Body of pancreas (tissue), 4 donors: ENCODE results near the gene PLK5. TPM values are rescaled to one million over a fixed set of nuclear protein-coding genes. Genes with fewer than 3 reads are reported as not detected.

Experiments used
- ATAC-seq: fragments of 150-250 bp; one replicate; pipeline ENCODE4 v1.9.1; 2016
- DNase-seq, 4 donors: peaks; one replicate each; pipeline ENCODE4 v3.0.0-alpha.2; 2019
- H3K27ac ChIP-seq, 4 donors: fragments of 200-600 bp; sonication (generic); 1 replicate in 3 of 4; 2 replicates in 1 of 4; pipeline versions ENCODE4 v1.5.1 to v1.6.1; 2016 to 2019; ENCODE audit warnings: mild to moderate bottlenecking in 1 of 4, mixed read lengths in 1 of 4, moderate library complexity in 1 of 4
- H3K27me3 ChIP-seq, 2 donors: fragments of 200-600 bp; sonication (generic); one replicate each; pipeline ENCODE4 v1.6.0; 2016; ENCODE audit warnings: mild to moderate bottlenecking in 1 of 2
- H3K36me3 ChIP-seq, 2 donors: fragments of 200-600 bp; sonication (generic); replicated peaks in 1 of 2; 2 replicates each; pipeline ENCODE4 v1.5.1; 2016; ENCODE audit warnings: low read depth in 2 of 2; ENCODE audit not compliant: insufficient read depth in 1 of 2
- H3K4me1 ChIP-seq: fragments of 200-600 bp; sonication (generic); one replicate; pipeline ENCODE4 v1.6.0; 2016
- H3K4me3 ChIP-seq, 2 donors: fragments of 200-600 bp; sonication (generic); 1 replicate in 1 of 2; 2 replicates in 1 of 2; pipeline ENCODE4 v1.5.1; 2016 to 2019
- H3K9me3 ChIP-seq, 3 donors: fragments of 200-600 bp; sonication (generic); 1 replicate in 2 of 3; 2 replicates in 1 of 3; pipeline ENCODE4 v1.5.1; 2016
- POLR2A ChIP-seq, 3 donors: fragments of 450-650 bp; IDR thresholded peaks; one replicate each; pipeline ENCODE4 v1.6.1; 2016; ENCODE audit warnings: antibody characterized with exemption in 3 of 3, mild to moderate bottlenecking in 2 of 3
- WGBS, 2 donors: methylation state at CpG; one replicate each; pipeline ENCODE4 v1.1.5; 2017; 5-methylcytosine and 5-hydroxymethylcytosine counted together
- intact Hi-C: fragments of 100-400 bp; cut with DNase I; formaldehyde crosslinking; loops from one replicate; pipeline ENCODE4 v1.15.1; 2023
- total RNA-seq, 2 donors: library from RNA; depleted of rRNA; stranded (reverse); fragments of >200 nt; gene quantifications; one replicate each; pipeline ENCODE4 v1.1.0, GENCODE V29; 2016
- TF ChIP-seq, protein P1 (sequence below), 7 experiments: fragments of 450-650 bp in 4 of 7; fragments of 200-600 bp in 3 of 7; sonication (generic) in 3 of 7; IDR thresholded peaks; one replicate each; pipeline ENCODE4 v1.5.1; 2016 to 2019; ENCODE audit warnings: antibody characterized with exemption in 7 of 7

The PLK5 gene
- total RNA-seq, 2 donors from 2014 or later: not detected

DNA sequence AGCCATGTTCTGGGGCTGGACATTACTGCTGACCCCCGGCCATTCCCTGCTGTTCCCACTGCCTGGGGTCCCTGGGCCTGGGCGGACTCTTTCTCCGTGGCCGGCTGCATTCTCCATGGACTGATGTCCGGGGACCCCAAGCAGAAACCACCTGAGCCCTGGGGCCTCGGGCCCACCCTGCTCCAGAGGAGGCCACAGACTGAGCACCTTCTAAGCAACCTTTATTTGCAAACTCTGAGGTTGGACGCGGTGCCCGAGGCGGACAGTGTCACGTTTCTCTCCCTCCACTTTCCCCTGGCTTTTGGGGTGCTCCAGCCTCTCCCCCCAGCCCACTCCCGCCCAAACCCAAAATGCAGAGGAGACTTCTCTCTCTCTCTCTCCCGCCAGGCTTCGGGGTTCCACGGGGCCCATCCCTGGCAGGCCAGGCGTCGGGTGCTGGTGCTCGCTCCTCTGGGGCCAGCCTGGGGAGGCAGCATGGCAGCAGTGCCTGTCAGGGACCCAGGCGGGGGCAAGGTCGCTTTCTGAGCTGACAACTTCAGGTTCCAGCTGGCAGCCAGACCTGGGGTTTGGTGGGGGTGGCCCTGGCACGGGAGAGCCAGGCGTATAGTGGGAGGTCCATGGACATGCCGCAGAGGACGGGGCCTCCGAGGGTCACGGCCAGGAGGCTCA lies 42.5 kb upstream of the PLK5 start:
- H3K27ac ChIP-seq: no peak overlapping the region
- no peaks in the 10 kb centered on the region for H3K36me3 ChIP-seq
- no peaks in the 10 kb centered on the region for H3K27me3 ChIP-seq
- H3K4me1 ChIP-seq: peaks cover 15% of the 10 kb centered on the region
- intact Hi-C loops: no loop called here
- TF ChIP-seq, protein P1, sequence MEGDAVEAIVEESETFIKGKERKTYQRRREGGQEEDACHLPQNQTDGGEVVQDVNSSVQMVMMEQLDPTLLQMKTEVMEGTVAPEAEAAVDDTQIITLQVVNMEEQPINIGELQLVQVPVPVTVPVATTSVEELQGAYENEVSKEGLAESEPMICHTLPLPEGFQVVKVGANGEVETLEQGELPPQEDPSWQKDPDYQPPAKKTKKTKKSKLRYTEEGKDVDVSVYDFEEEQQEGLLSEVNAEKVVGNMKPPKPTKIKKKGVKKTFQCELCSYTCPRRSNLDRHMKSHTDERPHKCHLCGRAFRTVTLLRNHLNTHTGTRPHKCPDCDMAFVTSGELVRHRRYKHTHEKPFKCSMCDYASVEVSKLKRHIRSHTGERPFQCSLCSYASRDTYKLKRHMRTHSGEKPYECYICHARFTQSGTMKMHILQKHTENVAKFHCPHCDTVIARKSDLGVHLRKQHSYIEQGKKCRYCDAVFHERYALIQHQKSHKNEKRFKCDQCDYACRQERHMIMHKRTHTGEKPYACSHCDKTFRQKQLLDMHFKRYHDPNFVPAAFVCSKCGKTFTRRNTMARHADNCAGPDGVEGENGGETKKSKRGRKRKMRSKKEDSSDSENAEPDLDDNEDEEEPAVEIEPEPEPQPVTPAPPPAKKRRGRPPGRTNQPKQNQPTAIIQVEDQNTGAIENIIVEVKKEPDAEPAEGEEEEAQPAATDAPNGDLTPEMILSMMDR (IDR thresholded peaks at IDR 0.05): no peak
- TF ChIP-seq POLR2A (IDR thresholded peaks at IDR 0.05): no peak
- 78 to 85% methylated on average over 14 to 24 of the region's 26 CpGs for WGBS, 2 donors
- no peak overlapping the region for H3K4me3 ChIP-seq
- ATAC-seq (no peak), DNase-seq (peak in 1 of 4 donors; percentile 7)
- H3K9me3 ChIP-seq: no peaks in the 10 kb centered on the region

DNA sequence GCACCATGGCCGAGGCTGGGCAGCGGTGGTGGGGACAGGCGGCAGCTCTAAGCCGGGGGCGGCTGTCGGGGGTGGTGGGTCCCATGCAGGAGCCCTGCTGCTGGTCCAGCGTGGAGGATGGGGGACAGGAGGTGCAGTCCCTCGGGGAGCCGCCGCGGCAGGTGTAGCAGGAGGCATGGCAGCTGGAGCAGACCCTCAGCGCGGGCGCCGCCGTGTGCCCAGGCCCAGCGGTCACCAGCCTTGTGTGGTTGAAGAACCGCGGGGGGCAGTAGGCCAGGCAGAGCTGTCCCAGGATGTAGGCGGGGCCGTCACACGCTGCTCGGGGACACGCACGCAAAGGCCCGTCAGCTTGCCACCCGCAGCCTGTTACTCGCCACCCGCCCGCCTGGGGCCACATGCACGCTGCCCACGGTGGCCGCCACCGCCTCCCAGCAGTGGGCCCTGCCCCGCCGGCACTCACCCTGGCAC lies 42.0 kb upstream of the PLK5 start:
- Histone ChIP-seq H3K36me3 (no peaks in the 10 kb centered on the region), H3K27ac (no peak overlapping the region), H3K4me1 (peaks cover 15% of the 10 kb centered on the region), H3K27me3 (no peaks in the 10 kb centered on the region), H3K9me3 (no peaks in the 10 kb centered on the region), H3K4me3 (no peak overlapping the region)
- intact Hi-C loops: no loop called here
- DNase-seq (peak in 1 of 4 donors; percentile 13), ATAC-seq (no peak)
- TF ChIP-seq, protein P1 (IDR thresholded peaks at IDR 0.05): no peak
- no peak for TF ChIP-seq POLR2A (IDR thresholded peaks at IDR 0.05)
- 92 to 100% methylated on average over 2 to 29 of the region's 36 CpGs for WGBS, 2 donors

DNA sequence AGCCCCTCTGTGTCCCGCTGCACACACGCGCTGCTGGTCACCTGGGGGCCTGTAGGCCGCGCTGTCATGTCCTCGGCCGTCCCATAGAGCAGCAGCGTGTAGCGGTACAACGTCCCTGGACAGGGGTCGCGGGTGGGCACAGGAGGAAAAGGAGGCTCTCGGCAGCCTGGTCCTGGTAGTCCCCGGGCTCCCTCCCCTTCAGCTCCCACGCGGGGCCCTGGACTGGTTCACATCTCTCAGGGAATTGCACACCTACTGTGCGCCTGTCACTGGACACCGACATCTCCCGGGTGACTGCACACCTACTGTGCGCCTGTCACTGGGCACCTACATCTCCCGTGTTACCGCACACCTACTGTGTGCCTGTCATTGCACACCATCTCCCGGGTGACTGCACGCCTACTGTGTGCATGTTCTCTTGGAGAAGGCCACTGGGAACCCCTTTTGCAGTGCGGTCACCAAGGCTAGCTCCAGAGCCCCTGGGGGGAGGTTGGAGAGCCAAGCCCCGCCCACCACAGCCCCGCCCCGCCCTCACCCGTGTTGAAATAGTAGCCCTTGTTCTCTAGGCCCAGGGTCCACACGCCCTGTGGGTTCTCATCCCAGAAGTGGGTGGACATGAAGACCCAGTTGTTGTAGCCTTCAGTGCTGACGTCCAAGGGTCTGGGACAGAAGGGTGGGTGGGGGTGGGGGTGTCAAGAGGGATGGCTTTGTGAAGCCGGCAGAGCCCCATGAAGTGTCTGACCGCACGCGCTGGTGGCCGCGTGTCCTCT lies 41.3 kb upstream of the PLK5 start:
- intact Hi-C loops: no loop called here

DNA sequence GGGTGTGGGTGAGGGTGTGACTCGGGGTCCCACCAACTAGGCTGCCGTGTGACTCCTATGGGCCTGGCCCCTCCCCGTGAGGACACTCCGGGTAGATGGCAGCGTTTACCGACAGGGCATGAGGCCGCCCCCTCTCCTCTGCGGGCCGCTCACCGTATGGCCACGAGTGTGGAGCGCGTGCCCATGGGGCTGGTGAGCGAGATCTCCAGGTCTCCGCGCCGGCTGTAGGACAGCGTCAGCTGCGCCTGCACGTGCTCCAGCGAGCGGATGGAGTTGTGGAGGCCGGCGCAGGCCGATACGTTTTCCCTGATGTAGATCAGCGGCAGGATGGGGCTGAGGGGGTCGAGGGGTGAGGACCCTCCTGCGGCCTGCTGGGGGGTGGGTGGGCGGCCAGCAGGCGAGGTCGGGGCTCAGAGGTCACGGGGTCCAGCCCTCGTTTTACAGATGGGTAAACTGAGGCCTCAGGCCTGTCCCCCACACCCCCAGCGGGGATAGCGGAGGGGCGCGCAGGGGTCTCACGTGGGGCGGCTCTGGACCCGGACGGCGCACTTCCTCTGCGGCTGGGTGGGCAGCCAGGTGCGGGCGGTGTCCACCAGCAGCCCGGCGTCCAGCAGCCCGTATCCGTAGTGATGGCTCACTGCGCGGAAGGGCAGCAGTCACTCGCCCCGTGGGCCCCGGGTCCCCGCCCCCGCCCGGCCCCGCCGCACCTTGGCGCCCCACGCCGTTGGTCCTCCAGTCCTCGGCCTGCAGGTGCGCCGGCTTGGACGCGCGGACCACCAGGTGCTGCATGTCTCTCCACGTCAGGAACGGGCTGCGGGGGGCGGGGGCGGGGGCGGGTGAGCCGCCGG lies 40.5 kb upstream of the PLK5 start:
- WGBS, 2 donors: 90 to 100% methylated on average over 3 to 64 of the region's 77 CpGs

More for the DNA sequence above, 41.3 kb upstream of the PLK5 start:
- no peaks in the 10 kb centered on the region for H3K36me3 ChIP-seq
- ATAC-seq (no peak), DNase-seq (no peak)
- H3K27me3 ChIP-seq: no peaks in the 10 kb centered on the region
- TF ChIP-seq, protein P1 (IDR thresholded peaks at IDR 0.05): no peak
- no peak for TF ChIP-seq POLR2A (IDR thresholded peaks at IDR 0.05)
- peaks cover 15% of the 10 kb centered on the region for H3K4me1 ChIP-seq
- no peaks in the 10 kb centered on the region for H3K9me3 ChIP-seq
- H3K27ac ChIP-seq: no peak overlapping the region
- no peak overlapping the region for H3K4me3 ChIP-seq
- 76 to 82% methylated on average over 11 to 33 of the region's 37 CpGs for WGBS, 2 donors

More for the DNA sequence above, 40.5 kb upstream of the PLK5 start:
- TF ChIP-seq, protein P1 (IDR thresholded peaks at IDR 0.05): no peak
- TF ChIP-seq POLR2A (IDR thresholded peaks at IDR 0.05): no peak
- Histone ChIP-seq H3K4me1 (peaks cover 8% of the 10 kb centered on the region), H3K36me3 (no peaks in the 10 kb centered on the region), H3K27me3 (no peaks in the 10 kb centered on the region), H3K9me3 (no peaks in the 10 kb centered on the region), H3K4me3 (no peak overlapping the region), H3K27ac (no peak overlapping the region)
- intact Hi-C loops: no loop called here
- DNase-seq (no peak), ATAC-seq (no peak)
